Measurements from ENCODE around the gene NUP98.

DNA sequence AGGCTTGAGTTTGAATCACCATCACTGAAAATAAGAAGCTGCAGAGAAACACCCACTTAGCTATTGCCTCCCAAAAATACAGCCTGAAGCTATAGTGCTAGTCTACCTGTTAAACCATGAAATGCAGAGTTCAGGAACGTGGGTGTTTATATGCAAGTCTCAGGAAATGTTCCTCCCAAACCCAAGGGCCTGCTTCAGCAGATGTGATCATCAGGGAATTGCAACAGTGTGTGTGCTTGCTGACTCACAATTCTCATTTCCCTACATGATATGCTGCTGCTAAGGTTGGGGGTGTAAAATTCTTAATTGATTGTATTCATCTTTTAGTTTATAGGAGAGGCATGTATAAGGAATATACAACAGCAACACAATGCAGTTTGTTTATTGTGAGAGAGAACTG is 49.6 kb downstream of the NUP98 start:
- TF ChIP-seq, protein P1, sequence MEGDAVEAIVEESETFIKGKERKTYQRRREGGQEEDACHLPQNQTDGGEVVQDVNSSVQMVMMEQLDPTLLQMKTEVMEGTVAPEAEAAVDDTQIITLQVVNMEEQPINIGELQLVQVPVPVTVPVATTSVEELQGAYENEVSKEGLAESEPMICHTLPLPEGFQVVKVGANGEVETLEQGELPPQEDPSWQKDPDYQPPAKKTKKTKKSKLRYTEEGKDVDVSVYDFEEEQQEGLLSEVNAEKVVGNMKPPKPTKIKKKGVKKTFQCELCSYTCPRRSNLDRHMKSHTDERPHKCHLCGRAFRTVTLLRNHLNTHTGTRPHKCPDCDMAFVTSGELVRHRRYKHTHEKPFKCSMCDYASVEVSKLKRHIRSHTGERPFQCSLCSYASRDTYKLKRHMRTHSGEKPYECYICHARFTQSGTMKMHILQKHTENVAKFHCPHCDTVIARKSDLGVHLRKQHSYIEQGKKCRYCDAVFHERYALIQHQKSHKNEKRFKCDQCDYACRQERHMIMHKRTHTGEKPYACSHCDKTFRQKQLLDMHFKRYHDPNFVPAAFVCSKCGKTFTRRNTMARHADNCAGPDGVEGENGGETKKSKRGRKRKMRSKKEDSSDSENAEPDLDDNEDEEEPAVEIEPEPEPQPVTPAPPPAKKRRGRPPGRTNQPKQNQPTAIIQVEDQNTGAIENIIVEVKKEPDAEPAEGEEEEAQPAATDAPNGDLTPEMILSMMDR (conservative IDR thresholded peaks at IDR 0.05; ENCODE audit: low read length), result no peak
- TF ChIP-seq EZH2phosphoT487 (IDR thresholded peaks at IDR 0.05; ENCODE audit: borderline replicate concordance), result no peak
